Thoracic aorta (tissue), 2 donors: Measurements from ENCODE around the gene POC1A. TPM values are rescaled to one million over a fixed set of nuclear protein-coding genes. Genes with fewer than 3 reads are reported as not detected.

ENCODE experiments used
- ATAC-seq: fragments of 150-250 bp; one replicate; pipeline ENCODE4 v1.8.0; 2017; ENCODE audit warnings: low read depth; ENCODE audit not compliant: insufficient number of reproducible peaks, low FRiP score
- DNase-seq: peaks from one replicate; pipeline ENCODE4 v3.0.0-alpha.2; 2020; ENCODE audit warnings: low spot score
- H3K27ac ChIP-seq, 2 donors: fragments of 200-600 bp; sonication (generic); 1 replicate in 1 of 2; 2 replicates in 1 of 2; pipeline ENCODE4 v1.5.1; 2016; ENCODE audit warnings: mild to moderate bottlenecking in 2 of 2, moderate library complexity in 2 of 2
- H3K27me3 ChIP-seq: fragments of 200-600 bp; sonication (generic); replicated peaks from 2 replicates; pipeline ENCODE4 v1.6.0; 2016; ENCODE audit warnings: mild to moderate bottlenecking; ENCODE audit not compliant: insufficient read depth
- H3K36me3 ChIP-seq: fragments of 200-600 bp; sonication (generic); one replicate; pipeline ENCODE4 v1.5.1; 2016
- H3K4me1 ChIP-seq, 2 donors: fragments of 200-600 bp; sonication (generic); 1 replicate in 1 of 2; 2 replicates in 1 of 2; pipeline versions ENCODE4 v1.5.1 to v1.6.0; 2016; ENCODE audit warnings: low read depth in 2 of 2, mild to moderate bottlenecking in 1 of 2; ENCODE audit not compliant: control insufficient read depth in 1 of 2
- H3K4me3 ChIP-seq: fragments of 200-600 bp; sonication (generic); 2 replicates; pipeline ENCODE4 v1.5.1; 2016; ENCODE audit warnings: mild to moderate bottlenecking
- H3K9me3 ChIP-seq: fragments of 200-600 bp; sonication (generic); 2 replicates; pipeline ENCODE4 v1.5.1; 2016
- total RNA-seq, 2 donors: library from RNA; depleted of rRNA; stranded (reverse); fragments of >200 nt; gene quantifications; one replicate each; pipeline versions ENCODE4 v1.1.0 to v1.2.3, GENCODE V29; 2016
- TF ChIP-seq, protein P1 (sequence below): fragments of 200-600 bp; sonication (generic); IDR thresholded peaks from one replicate; pipeline ENCODE4 v1.5.1; 2019; ENCODE audit warnings: antibody characterized with exemption

POC1A gene
- total RNA-seq, 2 donors from 2014 or later, result 8.1 TPM; not detected in 1

DNA sequence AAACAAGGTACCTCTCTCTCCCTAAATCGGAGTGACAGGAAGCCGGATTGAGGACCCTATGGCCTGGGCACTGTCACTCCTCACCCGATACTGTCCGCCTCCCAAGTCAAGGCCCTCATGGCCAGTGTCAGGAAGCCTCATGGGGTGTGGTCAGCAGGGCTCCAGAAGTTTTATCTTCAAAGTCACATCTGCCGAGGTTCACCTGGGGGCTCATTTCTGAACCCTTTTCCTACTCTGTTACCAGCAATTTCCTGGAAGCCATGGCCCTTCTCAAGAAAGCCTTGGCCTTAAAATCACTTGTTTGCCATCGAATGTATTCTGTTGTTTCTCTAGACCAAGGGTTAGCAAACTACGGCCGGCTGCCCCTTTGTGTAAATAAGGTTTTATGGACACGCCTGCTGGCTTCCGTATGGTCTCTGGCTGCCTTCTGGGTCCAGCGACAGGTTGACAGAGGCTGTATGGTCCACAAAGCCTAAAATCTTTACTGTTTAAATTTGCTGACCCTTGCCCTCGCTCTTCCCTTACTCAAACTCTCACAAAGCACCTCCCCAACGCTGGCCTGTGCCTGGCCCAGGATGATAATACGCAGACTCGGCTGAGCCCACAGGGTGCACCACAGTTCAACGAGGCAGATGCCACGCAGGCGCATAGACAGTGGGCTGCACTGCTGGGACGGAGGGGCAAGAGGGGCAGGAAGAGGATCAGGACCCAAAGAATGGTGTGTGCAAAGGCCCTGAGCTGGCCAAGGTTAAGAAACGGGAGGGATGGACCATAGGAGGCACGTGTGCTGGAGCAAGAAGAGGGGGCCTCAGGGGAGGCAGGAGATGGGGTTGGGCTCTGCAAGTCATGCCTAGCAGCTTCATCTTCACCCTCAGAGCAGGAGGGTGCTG, 73.1 kb downstream of the POC1A start:
- TF ChIP-seq, protein P1, sequence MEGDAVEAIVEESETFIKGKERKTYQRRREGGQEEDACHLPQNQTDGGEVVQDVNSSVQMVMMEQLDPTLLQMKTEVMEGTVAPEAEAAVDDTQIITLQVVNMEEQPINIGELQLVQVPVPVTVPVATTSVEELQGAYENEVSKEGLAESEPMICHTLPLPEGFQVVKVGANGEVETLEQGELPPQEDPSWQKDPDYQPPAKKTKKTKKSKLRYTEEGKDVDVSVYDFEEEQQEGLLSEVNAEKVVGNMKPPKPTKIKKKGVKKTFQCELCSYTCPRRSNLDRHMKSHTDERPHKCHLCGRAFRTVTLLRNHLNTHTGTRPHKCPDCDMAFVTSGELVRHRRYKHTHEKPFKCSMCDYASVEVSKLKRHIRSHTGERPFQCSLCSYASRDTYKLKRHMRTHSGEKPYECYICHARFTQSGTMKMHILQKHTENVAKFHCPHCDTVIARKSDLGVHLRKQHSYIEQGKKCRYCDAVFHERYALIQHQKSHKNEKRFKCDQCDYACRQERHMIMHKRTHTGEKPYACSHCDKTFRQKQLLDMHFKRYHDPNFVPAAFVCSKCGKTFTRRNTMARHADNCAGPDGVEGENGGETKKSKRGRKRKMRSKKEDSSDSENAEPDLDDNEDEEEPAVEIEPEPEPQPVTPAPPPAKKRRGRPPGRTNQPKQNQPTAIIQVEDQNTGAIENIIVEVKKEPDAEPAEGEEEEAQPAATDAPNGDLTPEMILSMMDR, result no peak
- Histone ChIP-seq H3K27me3 (no peaks in the 10 kb centered on the region), H3K4me1 (peaks cover 12 to 15% of the 10 kb centered on the region in 2 donors), H3K9me3 (no peaks in the 10 kb centered on the region), H3K36me3 (no peaks in the 10 kb centered on the region), H3K4me3 (no peak overlapping the region), H3K27ac (no peak overlapping the region)
- ATAC-seq (no peak), DNase-seq (no peak)

DNA sequence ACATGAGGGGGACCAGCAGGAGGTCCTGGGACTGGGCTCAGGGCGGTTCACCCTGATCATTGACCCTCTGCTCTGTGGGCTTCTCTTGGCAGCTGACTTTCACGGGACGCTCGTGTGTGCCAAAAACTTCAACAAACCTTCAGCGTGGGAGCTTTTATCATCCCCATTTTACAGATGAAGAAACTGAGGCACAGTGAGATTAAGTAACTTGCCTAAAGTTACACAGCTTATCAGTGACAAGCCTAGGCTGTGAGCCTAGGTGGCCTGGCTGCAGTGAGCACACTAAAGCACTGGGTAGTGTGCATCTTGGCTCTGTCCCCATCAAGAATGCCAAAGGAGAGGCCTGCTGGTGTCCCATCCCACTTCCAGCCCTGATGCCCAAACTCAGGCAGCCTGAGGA, 74.3 kb downstream of the POC1A start:
- DNase-seq (no peak), ATAC-seq (no peak)
- no peaks in the 10 kb centered on the region for H3K9me3 ChIP-seq
- H3K4me3 ChIP-seq, result no peak overlapping the region
- no peak overlapping the region for H3K27ac ChIP-seq
- H3K36me3 ChIP-seq, result no peaks in the 10 kb centered on the region
- peaks cover 12 to 15% of the 10 kb centered on the region in 2 donors for H3K4me1 ChIP-seq
- no peaks in the 10 kb centered on the region for H3K27me3 ChIP-seq
- TF ChIP-seq, protein P1, result no peak

GRCh38 chr3:52078781-52079560, 75.3 kb downstream of the POC1A start:
- no peaks in the 10 kb centered on the region for H3K9me3 ChIP-seq
- H3K4me3 ChIP-seq, result no peak overlapping the region
- peaks cover 12 to 15% of the 10 kb centered on the region in 2 donors for H3K4me1 ChIP-seq
- TF ChIP-seq, protein P1, result no peak
- H3K27ac ChIP-seq, result no peak overlapping the region
- H3K36me3 ChIP-seq, result no peaks in the 10 kb centered on the region
- no peaks in the 10 kb centered on the region for H3K27me3 ChIP-seq
- ATAC-seq, result no peak
- no peak for DNase-seq

- ATAC-seq (no peak), DNase-seq (no peak)
- H3K9me3 ChIP-seq, result no peaks in the 10 kb centered on the region
- no peaks in the 10 kb centered on the region for H3K36me3 ChIP-seq
- TF ChIP-seq, protein P1, result no peak
- no peaks in the 10 kb centered on the region for H3K27me3 ChIP-seq
- H3K4me3 ChIP-seq, result no peak overlapping the region
- H3K4me1 ChIP-seq, result peaks cover 12 to 15% of the 10 kb centered on the region in 2 donors
- peak overlapping the region; percentile 72 to 73 for H3K27ac ChIP-seq
Observed at GRCh38 chr3:52077925-52078324, 76.3 kb downstream of the POC1A start.
